CD4-positive, alpha-beta T cell treated with Interleukin-4 for 4 hours (primary cell): ENCODE data around the gene OR2F1.

Experiments
- DNase-seq: peaks from one replicate; pipeline ENCODE4 v3.0.0-alpha.2; 2020

Gene OR2F1

GRCh38 chr7:143954544-143954943 lies at the start of gene OR2F1:
Gene OR2F1, plus strand, starts transcription at chr7:143954844. Its CDS starts 5,127 bp downstream, at chr7:143959971.
- DNase-seq = no peak

- DNase-seq = no peak
Measured at GRCh38 chr7:143905509-143905908, 49.1 kb upstream of the OR2F1 start.

GRCh38 chr7:143906151-143906550 lies 48.5 kb upstream of the OR2F1 start:
- DNase-seq = no peak

DNA sequence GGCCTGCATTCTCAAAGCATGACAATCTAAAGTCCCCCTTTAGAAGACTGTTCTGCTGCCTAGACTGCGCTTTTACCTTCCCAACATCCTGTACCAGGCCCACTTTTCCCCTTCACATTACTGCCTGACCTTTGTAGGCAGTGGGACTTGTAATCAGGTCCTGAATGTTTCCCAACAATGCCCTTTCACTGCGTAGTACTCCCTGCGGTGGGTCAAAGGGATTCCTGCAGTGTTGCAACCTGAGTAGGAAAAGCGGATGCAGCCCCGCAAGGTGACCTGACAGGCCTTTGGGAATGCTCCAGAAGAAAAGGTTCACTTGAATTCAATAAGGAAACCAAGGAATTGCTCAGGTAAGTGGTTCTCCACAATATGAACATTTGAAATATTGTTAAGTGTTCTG lies 47.7 kb upstream of the OR2F1 start:
- DNase-seq = no peak

- no peak for DNase-seq
Measured at GRCh38 chr7:143908120-143908519, 46.5 kb upstream of the OR2F1 start.

DNA sequence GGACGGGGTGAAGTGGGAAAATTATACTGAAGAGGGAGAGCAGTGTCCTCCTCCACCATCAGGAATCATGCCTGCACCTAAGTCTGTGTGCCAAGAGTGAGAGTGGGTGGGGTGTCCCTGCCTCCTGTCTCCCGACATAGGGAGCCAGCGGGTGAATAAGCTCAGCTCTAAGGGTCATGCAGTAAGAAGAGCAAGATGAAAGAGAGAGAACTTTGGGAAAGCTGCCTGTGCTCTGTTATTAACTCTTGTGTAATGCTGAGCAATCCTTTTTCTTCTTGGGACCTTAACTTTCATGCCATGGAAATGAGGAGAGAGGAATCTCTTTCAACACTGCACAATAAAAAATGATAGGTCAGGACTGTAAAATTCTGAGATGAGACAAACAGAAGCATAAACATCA lies 44.8 kb upstream of the OR2F1 start:
- no peak for DNase-seq

- no peak for DNase-seq
Measured at GRCh38 chr7:143910473-143911248, 44.0 kb upstream of the OR2F1 start.

GRCh38 chr7:143913945-143914615 lies 40.6 kb upstream of the OR2F1 start:
- no peak for DNase-seq

GRCh38 chr7:143914938-143915652 lies 39.5 kb upstream of the OR2F1 start:
- DNase-seq = no peak

DNA sequence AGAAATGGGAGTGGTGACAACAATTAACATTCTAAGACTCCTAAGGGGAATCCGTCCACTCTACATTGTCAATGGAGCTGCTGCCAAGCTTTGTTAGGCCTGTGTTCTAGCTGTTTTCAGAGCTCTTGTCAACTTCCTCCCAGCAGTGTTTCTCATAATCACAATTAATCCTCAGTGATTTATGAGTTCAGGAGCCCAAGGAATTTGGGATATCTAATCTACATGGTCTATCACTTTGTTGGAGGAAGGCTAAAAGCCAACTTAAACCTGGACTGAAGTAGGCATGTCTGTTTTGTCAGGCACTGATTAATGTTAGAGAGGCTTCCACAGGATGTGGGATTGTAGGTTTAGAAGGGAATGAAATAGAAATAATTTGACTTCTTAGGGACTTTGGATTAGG lies 29.8 kb upstream of the OR2F1 start:
- DNase-seq = no peak

- no peak for DNase-seq
Measured at GRCh38 chr7:143929224-143929920, 25.3 kb upstream of the OR2F1 start.

DNA sequence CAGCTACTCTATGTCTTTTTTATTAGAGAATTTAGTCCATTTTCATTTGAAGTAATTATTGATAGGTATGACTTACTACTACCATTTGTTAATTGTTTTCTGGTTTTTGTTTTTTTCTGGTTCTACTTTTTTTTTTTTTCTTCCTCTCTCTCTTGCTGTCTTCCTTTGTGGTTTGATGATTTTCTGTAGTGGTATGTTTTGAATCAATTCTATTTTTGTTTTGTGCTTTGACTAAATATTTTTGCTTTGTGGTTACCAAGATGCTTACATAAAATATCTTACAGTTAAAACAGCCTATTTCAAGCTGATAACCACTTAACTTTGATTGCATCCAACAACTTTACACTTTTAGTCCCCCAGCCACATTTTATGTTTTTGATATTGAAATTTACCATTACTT lies 22.9 kb upstream of the OR2F1 start:
- DNase-seq = no peak

- DNase-seq = no peak
Measured at GRCh38 chr7:143934526-143935325, 19.9 kb upstream of the OR2F1 start, which contains the start of gene OR2F2. Gene OR2F2, plus strand, starts transcription at chr7:143935233. Its CDS starts 0 bp downstream, at chr7:143935233.

GRCh38 chr7:143936087-143937009 lies 18.3 kb upstream of the OR2F1 start:
- no peak for DNase-seq

- no peak for DNase-seq
Measured at GRCh38 chr7:143938379-143939243, 16.0 kb upstream of the OR2F1 start.

DNA sequence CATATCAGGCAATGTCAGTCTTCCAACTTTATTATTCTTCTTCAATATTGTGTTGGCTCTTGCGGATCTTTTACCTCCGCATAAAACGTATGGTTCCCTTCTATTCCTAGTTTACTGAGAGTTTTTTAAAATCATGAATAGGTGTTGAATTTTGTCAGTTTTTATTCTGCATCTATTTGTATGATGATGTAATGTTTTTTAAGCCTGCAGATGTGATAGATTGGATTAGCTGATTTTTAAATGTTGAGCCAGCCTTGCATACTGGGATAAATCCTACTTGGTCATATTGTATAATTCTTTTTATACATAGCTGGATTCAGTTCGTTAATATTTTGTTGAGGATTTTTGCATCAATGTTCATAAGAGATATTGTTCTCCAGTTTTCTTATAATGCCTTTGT lies 9.2 kb upstream of the OR2F1 start:
- no peak for DNase-seq

DNA sequence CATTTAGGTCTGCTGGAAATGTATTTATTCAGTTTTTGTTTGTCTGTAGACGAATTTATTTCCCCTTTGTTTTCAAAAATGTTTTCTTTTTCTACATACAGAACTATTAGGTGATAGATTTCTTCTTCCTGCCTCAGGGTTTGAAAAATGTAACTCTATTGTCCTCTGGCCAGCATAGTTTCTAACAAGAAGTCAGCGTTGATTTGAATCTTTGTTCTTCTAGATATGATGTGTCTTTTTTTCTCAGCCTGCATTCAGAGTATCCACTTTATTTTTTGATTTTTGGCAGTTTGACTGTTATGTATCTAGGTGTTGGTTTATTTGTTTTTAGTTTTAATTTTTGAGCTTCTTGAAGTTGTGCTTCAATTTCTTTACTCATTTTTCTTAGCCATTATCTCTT lies 7.5 kb upstream of the OR2F1 start:
- DNase-seq = no peak

GRCh38 chr7:143948733-143949132 lies 5.9 kb upstream of the OR2F1 start:
- no peak for DNase-seq

GRCh38 chr7:143953421-143953820 lies 1.2 kb upstream of the OR2F1 start:
- no peak for DNase-seq

DNA sequence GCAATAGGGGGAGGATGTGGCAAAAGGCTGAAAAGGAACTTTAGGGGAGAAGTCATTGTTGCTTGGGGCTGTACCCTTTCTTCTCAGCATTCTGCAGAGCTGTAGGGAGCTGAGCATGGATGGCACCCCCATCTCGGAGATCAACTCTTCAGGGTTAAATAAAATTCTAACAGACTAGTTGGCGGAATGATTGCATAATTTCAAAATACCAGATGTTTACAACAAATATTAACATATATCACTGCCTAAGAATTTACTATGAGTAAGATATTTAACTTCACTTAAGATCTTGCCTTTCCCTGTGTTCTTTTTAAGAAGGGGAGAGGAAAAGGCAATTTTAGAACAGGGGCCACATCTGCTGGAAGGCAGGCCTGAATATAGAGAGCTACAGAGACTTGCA lies 509 bp upstream of the OR2F1 start:
- DNase-seq = no peak
